ENCODE measurements around the gene TMEM232. TPM values are rescaled to one million over a fixed set of nuclear protein-coding genes. Genes with fewer than 3 reads are reported as not detected.
"Not testable (repeated sequence)": the region's sequence is repeated elsewhere in the genome, so short reads cannot be mapped to it uniquely, and the experiment has no call there.

TMEM232 gene
- total RNA-seq, 1 experiment from 2014 or later: 1.7 TPM

- DNase-seq (ENCODE audit: low spot score): no peak
Observed at GRCh38 chr5:110707260-110707844, 19.1 kb downstream of the TMEM232 start.

DNA sequence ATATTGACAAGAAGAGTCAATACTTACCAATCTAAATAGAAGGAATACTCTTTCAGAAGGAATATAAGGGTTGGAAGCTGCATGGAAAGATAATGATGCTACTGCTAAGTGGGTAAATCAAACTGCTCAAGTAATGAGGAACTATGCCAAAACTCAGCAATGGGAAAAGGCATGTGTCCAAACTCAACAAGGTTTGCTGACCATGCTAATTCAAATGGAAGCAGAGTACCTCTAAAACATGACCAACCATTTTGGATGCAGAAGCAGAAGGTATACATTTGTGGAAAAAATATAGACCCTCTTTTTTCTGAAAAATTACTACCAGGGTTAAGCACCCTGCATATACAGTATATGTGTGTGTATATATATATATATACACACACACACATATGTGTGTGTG, 21.1 kb downstream of the TMEM232 start:
- no peak for DNase-seq (ENCODE audit: low spot score)

GRCh38 chr5:110703481-110703880, 23.0 kb downstream of the TMEM232 start:
- DNase-seq (ENCODE audit: low spot score): no peak

- DNase-seq (ENCODE audit: low spot score): no peak
Observed at GRCh38 chr5:110702704-110703103, 23.8 kb downstream of the TMEM232 start.

DNA sequence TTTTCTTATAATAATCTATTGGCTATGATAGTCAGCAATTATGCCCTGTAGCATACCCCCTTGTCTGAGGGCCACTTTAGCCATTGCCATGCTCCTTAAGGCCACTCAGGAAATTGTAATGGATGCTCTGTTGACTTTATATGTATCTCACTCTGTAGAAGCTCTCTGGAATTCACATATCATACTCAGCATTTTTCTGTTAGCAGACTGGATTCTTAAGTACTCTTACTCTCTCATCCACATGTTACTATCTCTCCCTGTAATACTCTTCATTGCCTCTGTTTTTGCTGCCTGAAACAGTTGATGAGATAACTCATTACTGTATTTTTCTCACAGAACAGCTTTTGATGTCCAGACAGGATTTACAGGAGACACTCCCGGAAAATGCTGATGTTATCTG, 24.2 kb downstream of the TMEM232 start:
- DNase-seq (ENCODE audit: low spot score): no peak

- DNase-seq (ENCODE audit: low spot score): not testable (repeated sequence)
Observed at GRCh38 chr5:110692669-110693068, 33.8 kb downstream of the TMEM232 start.

DNA sequence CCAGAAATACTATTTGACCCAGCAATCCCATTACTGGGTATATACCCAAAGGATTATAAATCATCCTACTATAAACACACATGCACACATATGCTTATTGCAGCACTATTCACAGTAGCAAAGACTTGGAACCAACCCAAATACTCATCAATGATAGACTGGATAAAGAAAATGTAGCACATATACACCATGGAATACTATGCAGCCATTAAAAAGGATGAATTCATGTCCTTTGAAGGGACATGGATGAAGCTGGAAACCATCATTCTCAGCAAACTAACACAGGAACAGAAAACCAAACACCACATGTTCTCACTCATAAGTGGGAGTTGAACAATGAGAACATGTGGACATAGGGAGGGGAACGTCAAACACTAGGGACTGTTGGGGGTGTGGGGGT, 35.9 kb downstream of the TMEM232 start:
- DNase-seq (ENCODE audit: low spot score): not testable (repeated sequence)

DNA sequence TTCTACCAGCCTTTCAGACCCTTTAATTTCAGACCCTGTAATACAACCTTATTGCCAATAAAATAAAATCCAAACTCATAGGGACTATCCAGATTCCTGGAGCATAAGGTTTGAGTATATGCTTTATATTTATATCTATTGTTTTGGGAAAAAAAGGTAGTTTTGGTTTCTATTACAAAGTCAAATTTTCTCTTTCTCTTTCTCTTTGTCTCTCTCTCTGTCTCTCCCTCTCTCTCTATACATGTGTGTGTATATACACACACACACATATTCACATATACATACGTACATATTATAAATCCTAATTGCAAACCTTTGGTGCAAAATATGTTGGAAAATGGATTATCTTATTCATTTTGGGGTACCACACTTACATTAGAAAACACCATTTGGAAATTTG, 39.0 kb downstream of the TMEM232 start:
- no peak for DNase-seq (ENCODE audit: low spot score)

- DNase-seq (ENCODE audit: low spot score): no peak
Observed at GRCh38 chr5:110686270-110686669, 40.2 kb downstream of the TMEM232 start.

DNA sequence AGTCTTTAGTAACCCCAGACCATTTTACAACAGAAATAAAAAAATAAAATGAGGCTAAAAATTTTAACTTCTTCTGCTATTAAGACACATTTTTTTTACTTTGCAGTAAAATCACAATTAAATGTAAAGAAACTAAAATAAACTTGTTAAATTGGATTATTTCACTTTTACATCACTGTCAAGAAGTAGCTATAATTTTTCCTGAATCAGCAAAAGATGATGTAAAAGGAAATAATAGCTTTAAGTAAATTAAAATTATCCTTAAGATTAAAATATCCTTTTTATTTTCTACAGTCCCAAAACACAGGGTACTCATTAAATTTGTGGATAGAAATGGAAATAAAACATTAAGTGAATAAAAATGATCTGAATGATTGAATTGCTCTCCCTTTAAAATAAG, 44.5 kb downstream of the TMEM232 start:
- DNase-seq (ENCODE audit: low spot score): no peak

DNA sequence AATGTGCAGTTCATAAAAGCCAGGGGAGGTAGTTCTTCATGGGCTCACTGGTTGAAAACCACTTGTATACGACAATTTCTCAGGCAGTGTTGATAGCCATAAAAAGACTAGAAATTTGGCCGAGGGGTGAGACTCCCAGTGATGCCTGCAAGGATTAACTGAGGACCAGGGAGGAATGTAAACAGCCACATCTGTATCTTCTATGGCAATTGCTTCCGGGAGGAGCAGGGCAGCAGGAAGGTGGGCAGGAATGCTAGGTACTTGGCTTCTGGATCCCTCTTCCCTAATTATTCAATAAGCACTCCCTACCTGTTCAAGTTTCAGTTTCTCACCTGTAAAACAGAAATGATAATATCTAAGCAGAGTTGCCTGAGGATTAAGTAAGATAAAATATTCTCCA, 45.4 kb downstream of the TMEM232 start:
- no peak for DNase-seq (ENCODE audit: low spot score)

- not testable (repeated sequence) for DNase-seq (ENCODE audit: low spot score)
Observed at GRCh38 chr5:110676554-110676953, 49.9 kb downstream of the TMEM232 start.

DNA sequence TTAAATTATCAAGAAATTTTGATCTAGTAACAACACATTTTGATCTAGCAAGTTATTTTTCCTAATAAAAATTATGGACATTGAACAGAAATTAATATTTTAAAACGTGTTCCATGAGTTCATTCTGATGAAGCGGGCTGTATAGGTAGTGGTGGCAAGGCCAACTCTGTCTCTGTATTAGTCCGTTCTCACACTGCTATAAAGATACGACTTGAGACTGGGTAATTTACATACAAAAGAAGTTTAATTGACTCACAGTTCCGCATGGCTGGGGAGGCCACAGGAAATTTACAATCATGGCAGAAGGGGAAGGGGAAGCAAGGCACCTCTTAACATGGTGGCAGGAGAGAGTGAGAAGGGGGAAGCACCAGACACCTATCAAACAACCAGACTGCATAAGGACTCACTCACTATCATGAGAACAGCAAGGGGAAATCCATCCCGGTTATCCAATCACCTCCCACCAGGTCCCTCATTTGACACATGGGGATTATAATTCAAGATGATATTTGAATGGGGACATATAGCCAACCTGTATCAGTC, 61.2 kb downstream of the TMEM232 start:
- DNase-seq (ENCODE audit: low spot score): no peak

GRCh38 chr5:110663525-110663924, 62.9 kb downstream of the TMEM232 start:
- no peak for DNase-seq (ENCODE audit: low spot score)

DNA sequence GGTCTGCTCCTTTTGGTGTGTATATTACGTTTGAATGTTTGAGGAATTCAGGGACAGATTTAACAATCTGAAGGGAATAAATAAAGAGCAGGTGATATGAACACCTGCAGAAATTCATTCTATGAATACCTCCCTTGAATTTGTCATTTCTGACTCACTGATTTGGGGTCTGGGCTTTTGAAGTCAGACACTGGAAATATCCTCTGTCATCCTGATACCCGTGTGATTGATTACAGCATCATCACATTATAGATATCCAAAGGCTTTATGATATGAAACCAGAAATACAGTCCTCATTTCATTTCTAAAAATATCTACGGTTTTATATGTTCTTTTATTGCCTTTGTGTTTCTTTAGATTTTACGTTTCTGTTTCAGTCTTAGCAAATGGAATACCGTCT, 68.5 kb downstream of the TMEM232 start:
- no peak for DNase-seq (ENCODE audit: low spot score)

- no peak for DNase-seq (ENCODE audit: low spot score)
Observed at GRCh38 chr5:110653231-110653970, 73.1 kb downstream of the TMEM232 start.

GRCh38 chr5:110651507-110651906, 75.0 kb downstream of the TMEM232 start:
- DNase-seq (ENCODE audit: low spot score): no peak

- no peak for DNase-seq (ENCODE audit: low spot score)
Observed at GRCh38 chr5:110644357-110644756, 82.1 kb downstream of the TMEM232 start.

DNA sequence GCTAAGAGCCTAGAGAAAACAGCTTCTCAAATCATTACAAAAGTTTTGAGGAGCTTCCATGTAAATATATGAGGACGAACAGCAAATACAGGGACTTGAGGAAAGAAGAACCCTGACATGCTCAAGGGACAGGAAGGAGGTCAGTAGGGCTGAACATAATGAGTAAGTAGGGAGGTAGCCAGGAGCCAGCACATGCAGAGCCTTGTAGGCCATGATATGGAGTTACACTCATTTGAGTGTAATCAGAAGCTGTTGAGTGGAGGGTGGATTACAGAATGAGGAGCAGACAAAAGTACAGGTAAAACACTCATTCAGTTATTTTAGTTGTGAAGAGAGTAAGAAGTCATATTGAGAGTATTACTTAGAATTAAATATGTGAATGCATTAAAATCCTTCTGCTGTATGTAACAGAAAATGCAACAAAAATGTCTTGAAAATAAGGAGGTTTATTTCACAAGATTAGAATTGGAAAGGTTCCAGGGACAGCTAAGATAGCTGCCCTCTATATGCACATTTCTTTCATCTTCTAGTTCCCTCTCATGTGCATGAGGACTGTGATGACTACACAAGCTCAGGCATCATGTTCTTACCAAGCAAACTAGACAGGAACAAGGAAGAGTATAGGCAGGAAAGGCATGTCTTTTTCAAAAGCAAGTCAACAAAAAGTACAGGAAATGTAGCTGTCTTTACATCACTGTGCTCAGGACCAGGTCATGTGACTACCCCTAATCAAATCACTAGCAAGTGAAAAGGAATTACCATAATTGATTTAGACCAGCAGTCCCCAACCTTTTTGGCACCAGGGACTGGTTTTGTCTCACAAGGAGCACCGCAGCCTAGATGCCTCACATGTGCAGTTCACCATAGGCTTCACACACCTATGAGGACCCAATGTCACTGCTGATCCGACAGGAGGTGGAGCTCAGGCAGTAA, 87.2 kb downstream of the TMEM232 start:
- no peak for DNase-seq (ENCODE audit: low spot score)

DNA sequence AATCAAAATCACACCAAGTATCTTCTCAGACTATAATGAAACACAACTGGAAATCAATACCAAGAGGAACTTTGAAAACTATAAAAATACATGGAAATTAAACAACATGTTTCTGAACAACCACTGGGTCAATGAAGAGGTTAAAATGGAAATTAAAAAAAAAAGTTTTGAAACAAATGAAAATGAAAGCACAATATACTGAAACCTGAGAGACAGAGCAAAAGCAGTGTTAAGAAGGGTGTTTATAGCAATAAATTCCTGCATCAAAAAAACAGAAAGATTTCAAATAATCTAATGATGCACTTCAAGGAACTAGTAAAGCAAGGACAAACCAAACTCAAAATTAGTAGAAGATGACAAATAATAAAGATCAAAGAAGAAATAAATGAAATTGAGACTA, 92.0 kb downstream of the TMEM232 start:
- DNase-seq (ENCODE audit: low spot score): no peak

- no peak for DNase-seq (ENCODE audit: low spot score)
Observed at GRCh38 chr5:110631236-110631635, 95.2 kb downstream of the TMEM232 start.

DNA sequence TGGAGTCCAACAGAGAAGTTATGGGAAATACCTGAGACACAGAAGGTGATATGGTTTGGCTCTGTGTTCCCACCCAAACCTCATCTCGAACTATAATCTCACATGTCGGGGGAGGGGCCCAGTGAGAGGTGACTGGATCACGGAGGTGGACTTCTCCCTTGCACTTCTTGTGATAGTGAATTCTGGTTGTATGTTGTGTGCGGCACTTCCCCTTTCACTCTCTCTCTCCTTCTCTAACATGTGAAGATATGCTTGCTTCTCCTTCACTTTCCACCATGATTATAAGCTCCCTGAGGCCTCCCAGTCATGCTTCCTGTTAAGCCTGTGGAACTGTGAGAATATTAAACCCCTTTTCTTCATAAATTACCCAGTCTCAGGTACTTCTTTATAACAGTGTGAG, 96.1 kb downstream of the TMEM232 start:
- no peak for DNase-seq (ENCODE audit: low spot score)
